HL-60 (cell line): Measurements from ENCODE around the gene NBPF11.
"Not testable (repeated sequence)": the region's sequence is repeated elsewhere in the genome, so short reads cannot be mapped to it uniquely, and the experiment has no call there.

ENCODE experiments used
- GABPA ChIP-seq: IDR thresholded peaks from 2 replicates; pipeline ENCODE4 v1.6.1; 2012; ENCODE audit warnings: low read depth
- POLR2AphosphoS5 ChIP-seq: IDR thresholded peaks from 2 replicates; pipeline ENCODE4 v1.6.1; 2012; ENCODE audit warnings: low read depth
- SPI1 ChIP-seq: IDR thresholded peaks from 2 replicates; pipeline ENCODE4 v1.6.1; 2012; ENCODE audit warnings: low read depth, mild to moderate bottlenecking, borderline replicate concordance
- TF ChIP-seq, protein P1 (sequence below): IDR thresholded peaks from one replicate; pipeline ENCODE4 v1.5.1; 2011; ENCODE audit warnings: low read length, control low read depth, inconsistent platforms; ENCODE audit not compliant: insufficient read depth
- TF ChIP-seq, protein P2 (sequence below): IDR thresholded peaks from 2 replicates; pipeline ENCODE4 v1.6.1; 2012; ENCODE audit warnings: low read depth; ENCODE audit not compliant: insufficient replicate concordance

DNA sequence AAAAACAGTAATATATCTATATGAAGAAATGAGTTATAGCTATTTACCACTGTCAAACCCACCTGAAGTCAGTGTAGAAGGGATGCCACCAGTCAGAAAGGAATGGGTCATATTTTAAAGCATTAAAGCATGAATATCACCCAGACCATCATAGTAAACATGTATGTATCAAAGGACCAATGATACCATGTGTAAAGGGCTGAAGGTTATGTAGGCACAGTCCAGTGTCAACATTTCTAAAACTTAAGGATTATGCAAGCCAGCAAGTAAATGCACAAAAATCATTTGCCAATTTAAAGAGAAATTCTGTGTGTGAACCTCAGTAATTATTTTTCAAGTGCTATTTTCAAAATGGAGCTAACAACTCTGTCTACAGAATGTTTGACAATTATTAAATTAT, 26.6 kb upstream of the NBPF11 start:
- TF ChIP-seq, protein P1, sequence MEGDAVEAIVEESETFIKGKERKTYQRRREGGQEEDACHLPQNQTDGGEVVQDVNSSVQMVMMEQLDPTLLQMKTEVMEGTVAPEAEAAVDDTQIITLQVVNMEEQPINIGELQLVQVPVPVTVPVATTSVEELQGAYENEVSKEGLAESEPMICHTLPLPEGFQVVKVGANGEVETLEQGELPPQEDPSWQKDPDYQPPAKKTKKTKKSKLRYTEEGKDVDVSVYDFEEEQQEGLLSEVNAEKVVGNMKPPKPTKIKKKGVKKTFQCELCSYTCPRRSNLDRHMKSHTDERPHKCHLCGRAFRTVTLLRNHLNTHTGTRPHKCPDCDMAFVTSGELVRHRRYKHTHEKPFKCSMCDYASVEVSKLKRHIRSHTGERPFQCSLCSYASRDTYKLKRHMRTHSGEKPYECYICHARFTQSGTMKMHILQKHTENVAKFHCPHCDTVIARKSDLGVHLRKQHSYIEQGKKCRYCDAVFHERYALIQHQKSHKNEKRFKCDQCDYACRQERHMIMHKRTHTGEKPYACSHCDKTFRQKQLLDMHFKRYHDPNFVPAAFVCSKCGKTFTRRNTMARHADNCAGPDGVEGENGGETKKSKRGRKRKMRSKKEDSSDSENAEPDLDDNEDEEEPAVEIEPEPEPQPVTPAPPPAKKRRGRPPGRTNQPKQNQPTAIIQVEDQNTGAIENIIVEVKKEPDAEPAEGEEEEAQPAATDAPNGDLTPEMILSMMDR, result not testable (repeated sequence)
- TF ChIP-seq GABPA, SPI1, POLR2AphosphoS5: not testable (repeated sequence)
- TF ChIP-seq, protein P2, sequence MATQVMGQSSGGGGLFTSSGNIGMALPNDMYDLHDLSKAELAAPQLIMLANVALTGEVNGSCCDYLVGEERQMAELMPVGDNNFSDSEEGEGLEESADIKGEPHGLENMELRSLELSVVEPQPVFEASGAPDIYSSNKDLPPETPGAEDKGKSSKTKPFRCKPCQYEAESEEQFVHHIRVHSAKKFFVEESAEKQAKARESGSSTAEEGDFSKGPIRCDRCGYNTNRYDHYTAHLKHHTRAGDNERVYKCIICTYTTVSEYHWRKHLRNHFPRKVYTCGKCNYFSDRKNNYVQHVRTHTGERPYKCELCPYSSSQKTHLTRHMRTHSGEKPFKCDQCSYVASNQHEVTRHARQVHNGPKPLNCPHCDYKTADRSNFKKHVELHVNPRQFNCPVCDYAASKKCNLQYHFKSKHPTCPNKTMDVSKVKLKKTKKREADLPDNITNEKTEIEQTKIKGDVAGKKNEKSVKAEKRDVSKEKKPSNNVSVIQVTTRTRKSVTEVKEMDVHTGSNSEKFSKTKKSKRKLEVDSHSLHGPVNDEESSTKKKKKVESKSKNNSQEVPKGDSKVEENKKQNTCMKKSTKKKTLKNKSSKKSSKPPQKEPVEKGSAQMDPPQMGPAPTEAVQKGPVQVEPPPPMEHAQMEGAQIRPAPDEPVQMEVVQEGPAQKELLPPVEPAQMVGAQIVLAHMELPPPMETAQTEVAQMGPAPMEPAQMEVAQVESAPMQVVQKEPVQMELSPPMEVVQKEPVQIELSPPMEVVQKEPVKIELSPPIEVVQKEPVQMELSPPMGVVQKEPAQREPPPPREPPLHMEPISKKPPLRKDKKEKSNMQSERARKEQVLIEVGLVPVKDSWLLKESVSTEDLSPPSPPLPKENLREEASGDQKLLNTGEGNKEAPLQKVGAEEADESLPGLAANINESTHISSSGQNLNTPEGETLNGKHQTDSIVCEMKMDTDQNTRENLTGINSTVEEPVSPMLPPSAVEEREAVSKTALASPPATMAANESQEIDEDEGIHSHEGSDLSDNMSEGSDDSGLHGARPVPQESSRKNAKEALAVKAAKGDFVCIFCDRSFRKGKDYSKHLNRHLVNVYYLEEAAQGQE, result not testable (repeated sequence)
